K562 (cell line): ENCODE results near the gene MEDAG. TPM values are rescaled to one million over a fixed set of nuclear protein-coding genes. Genes with fewer than 3 reads are reported as not detected.

ENCODE experiments used
- BRF2 ChIP-seq: IDR thresholded peaks from 3 replicates; pipeline ENCODE4 v1.6.1; 2011; ENCODE audit warnings: borderline replicate concordance, mild to moderate bottlenecking; ENCODE audit not compliant: insufficient read length, insufficient read depth
- SRSF3 ChIP-seq: fragments of 200-400 bp; formaldehyde crosslinking; IDR thresholded peaks from 2 replicates; pipeline ENCODE4 v1.6.1; 2016; ENCODE audit warnings: mild to moderate bottlenecking, low read length, moderate library complexity; ENCODE audit not compliant: insufficient read depth
- TAF9B ChIP-seq: fragments of 450-650 bp; IDR thresholded peaks from 2 replicates; pipeline ENCODE4 v1.6.1; 2018; ENCODE audit warnings: mild to moderate bottlenecking; ENCODE audit not compliant: partially characterized antibody
- USF2 ChIP-seq: sonication (generic); formaldehyde crosslinking; IDR thresholded peaks from 2 replicates; pipeline ENCODE4 v1.5.0; 2020; ENCODE audit warnings: missing genetic modification reagents
- ZNF121 ChIP-seq: sonication (generic); formaldehyde crosslinking; conservative IDR thresholded peaks from 2 replicates; pipeline ENCODE4 v1.8.0; 2022; ENCODE audit warnings: missing genetic modification reagents
- ZNF551 ChIP-seq: fragments of 250-450 bp; sonication (Bioruptor Pico); IDR thresholded peaks from 2 replicates; pipeline ENCODE4 v1.5.0; 2021; ENCODE audit warnings: mild to moderate bottlenecking, moderate library complexity
- ZNF717 ChIP-seq: fragments of 250-450 bp; sonication (Bioruptor Pico); IDR thresholded peaks from 2 replicates; pipeline ENCODE4 v1.5.0; 2021
- polyA plus RNA-seq, 8 experiments: library from polyadenylated mRNA; depleted of rRNA in 4 of 8; stranded (reverse) in 5 of 8; unstranded in 3 of 8; fragments of >200 nt; fragmentation: Nextera tagmentation in 2 of 8; fragmentation: Illumina TruSeq in 1 of 8; extraction: Ambion mirVana in 2 of 8; extraction: Trizol in 1 of 8; gene quantifications; 2 replicates each; pipeline versions ENCODE4 v1.2.1 to v1.2.3, GENCODE V29; 2011 to 2014; ENCODE audit warnings: inconsistent platforms in 1 of 8, missing spikeins in 1 of 8
- total RNA-seq, 7 experiments: library from RNA; depleted of rRNA in 6 of 7; stranded (reverse); fragments of >200 nt in 6 of 7; fragmentation: Illumina TruSeq in 2 of 7; extraction: Trizol in 2 of 7; gene quantifications; 2 replicates each; pipeline versions ENCODE4 v1.2.1 to v1.2.3, GENCODE V29; 2011 to 2021; ENCODE audit warnings: low replicate concordance in 1 of 7
- TF ChIP-seq, protein P1 (sequence below), 2 experiments: IDR thresholded peaks; 2 replicates each; pipeline ENCODE4 v1.6.1; 2011; ENCODE audit warnings: borderline replicate concordance in 1 of 2, control low read depth in 1 of 2, low read depth in 1 of 2, low read length in 1 of 2, mild to moderate bottlenecking in 1 of 2, mixed read lengths in 1 of 2, moderate library complexity in 1 of 2; ENCODE audit not compliant: insufficient read depth in 1 of 2, insufficient read length in 1 of 2, poor library complexity in 1 of 2, severe bottlenecking in 1 of 2; ENCODE audit errors: extremely low read depth in 1 of 2

The MEDAG gene
- total and polyA plus RNA-seq, 9 of the 15 experiments (the other 6 are each of a cell fraction or from before 2014, with no cell fraction given) = not detected

GRCh38 chr13:30908416-30908980 lies 2.4 kb downstream of the MEDAG start (continued):
- TF ChIP-seq, protein P1, sequence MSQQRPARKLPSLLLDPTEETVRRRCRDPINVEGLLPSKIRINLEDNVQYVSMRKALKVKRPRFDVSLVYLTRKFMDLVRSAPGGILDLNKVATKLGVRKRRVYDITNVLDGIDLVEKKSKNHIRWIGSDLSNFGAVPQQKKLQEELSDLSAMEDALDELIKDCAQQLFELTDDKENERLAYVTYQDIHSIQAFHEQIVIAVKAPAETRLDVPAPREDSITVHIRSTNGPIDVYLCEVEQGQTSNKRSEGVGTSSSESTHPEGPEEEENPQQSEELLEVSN (IDR thresholded peaks at IDR 0.05; ENCODE audit: borderline replicate concordance in 1 of 2, extremely low read depth in 1 of 2, insufficient read depth in 1 of 2, insufficient read length in 1 of 2, low read depth in 1 of 2, low read length in 1 of 2, poor library complexity in 1 of 2, severe bottlenecking in 1 of 2) = no peak
- no peak for TF ChIP-seq TAF9B
- TF ChIP-seq BRF2 = no peak
- no peak for TF ChIP-seq ZNF717 (CRISPR knock-in tag)
- TF ChIP-seq ZNF551 (CRISPR knock-in tag) = no peak
- TF ChIP-seq SRSF3 = no peak
- TF ChIP-seq ZNF121 (CRISPR knock-in tag) = no peak
- TF ChIP-seq USF2 (CRISPR knock-in tag) = no peak
